GM12875 (cell line): Measurements from ENCODE around the gene FXYD1.
"Not testable (repeated sequence)": the region's sequence is repeated elsewhere in the genome, so short reads cannot be mapped to it uniquely, and the experiment has no call there.

Experiments
- H3K4me3 ChIP-seq: one replicate; pipeline ENCODE4 v1.5.1; 2011; ENCODE audit warnings: low read depth, low read length, control low read depth
- CTCF ChIP-seq: IDR thresholded peaks from 2 replicates; pipeline ENCODE4 v1.5.1; 2011; ENCODE audit warnings: low read depth, mild to moderate bottlenecking, control low read depth, inconsistent platforms, low read length, moderate library complexity, borderline replicate concordance; ENCODE audit not compliant: insufficient read depth

Gene FXYD1

GRCh38 chr19:35127871-35128270, 10.8 kb upstream of the FXYD1 start:
- H3K4me3 ChIP-seq: no peak overlapping the region
- TF ChIP-seq CTCF: no peak

- no peak for TF ChIP-seq CTCF
- H3K4me3 ChIP-seq: no peak overlapping the region
Observed at GRCh38 chr19:35128398-35129057, 10.1 kb upstream of the FXYD1 start.

GRCh38 chr19:35129724-35130274, 8.8 kb upstream of the FXYD1 start:
- not testable (repeated sequence) for H3K4me3 ChIP-seq

- no peak overlapping the region for H3K4me3 ChIP-seq
- TF ChIP-seq CTCF: no peak
Observed at GRCh38 chr19:35130761-35131720, 7.6 kb upstream of the FXYD1 start.

- H3K4me3 ChIP-seq: no peak overlapping the region
- TF ChIP-seq CTCF: no peak
Observed at GRCh38 chr19:35132254-35132653, 6.4 kb upstream of the FXYD1 start.

GRCh38 chr19:35133826-35134225, 4.8 kb upstream of the FXYD1 start:
- no peak overlapping the region for H3K4me3 ChIP-seq
- TF ChIP-seq CTCF: no peak

GRCh38 chr19:35134601-35135242, 3.9 kb upstream of the FXYD1 start, which contains the start of gene LGI4:
Gene LGI4 (minus strand): TSS chr19:35135059. CDS start chr19:35134680, 379 bp downstream.
- TF ChIP-seq CTCF: no peak
- no peak within 1 kb of the TSS for H3K4me3 ChIP-seq
